ENCODE data around the gene CILP2. TPM values are rescaled to one million over a fixed set of nuclear protein-coding genes. Genes with fewer than 3 reads are reported as not detected.

Gene CILP2
- total and polyA plus RNA-seq, 2 of the 8 experiments (the other 6 are each of a cell fraction or from before 2014, with no cell fraction given): 4.4 to 5.8 TPM

GRCh38 chr19:19515642-19516519 is 22.2 kb upstream of the CILP2 start, which contains the start of gene NDUFA13 (continued):
- peak; percentile 71 for TF ChIP-seq SAP30 (IDR thresholded peaks at IDR 0.05; ENCODE audit: insufficient read depth, insufficient replicate concordance, low read length)
- TF ChIP-seq TEAD4 (IDR thresholded peaks at IDR 0.05; ENCODE audit: low read depth, low read length): peak; percentile 55; the same call in 1 of the 2 replicates
- TF ChIP-seq ATF2 (IDR thresholded peaks at IDR 0.05; ENCODE audit: low read length): no peak
- TF ChIP-seq BRCA1 (IDR thresholded peaks at IDR 0.05; ENCODE audit: low read depth, low read length): no peak
- TF ChIP-seq KDM4A (IDR thresholded peaks at IDR 0.05; ENCODE audit: low read depth, low read length, severe bottlenecking): peak; percentile 10
- peak; percentile 54 for TF ChIP-seq EGR1 (IDR thresholded peaks at IDR 0.05; ENCODE audit: borderline replicate concordance, low read depth, low read length)
- TF ChIP-seq CTCF (IDR thresholded peaks at IDR 0.05; ENCODE audit: control extremely low read depth in 1 of 3, insufficient read depth in 1 of 3, low read depth in 1 of 3, low read length in 3 of 3): peak in 2 of 3 experiments; percentile 24 to 40; a peak in 3 of 4 replicates
- peak; percentile 90 for TF ChIP-seq TBP (IDR thresholded peaks at IDR 0.05; ENCODE audit: low read depth, low read length)
- 0 out of 2 replicates have a peak, but pooled peaks have one; percentile 54 for TF ChIP-seq KDM5A (IDR thresholded peaks at IDR 0.05; ENCODE audit: low read length)
- TF ChIP-seq CHD1 (IDR thresholded peaks at IDR 0.05; ENCODE audit: low read depth, low read length): no peak
- TF ChIP-seq SIN3A (conservative IDR thresholded peaks at IDR 0.05 in 1 of 2, IDR thresholded peaks at IDR 0.05 in 1 of 2; ENCODE audit: low read depth in 1 of 2, low read length in 2 of 2): peak; percentile 58 to 96; a peak in 2 of 4 replicates
- TF ChIP-seq BCL11A (IDR thresholded peaks at IDR 0.05; ENCODE audit: low read depth in 2 of 2, low read length in 2 of 2): no peak
- TF ChIP-seq RBBP5 (IDR thresholded peaks at IDR 0.05; ENCODE audit: borderline replicate concordance, low read depth, low read length): peak; percentile 37; the same call in 1 of the 2 replicates
- TF ChIP-seq YY1 (IDR thresholded peaks at IDR 0.05; ENCODE audit: low read depth, low read length): peak; percentile 100
- TF ChIP-seq MAX (IDR thresholded peaks at IDR 0.05): peak; percentile 66; the same call in 1 of the 2 replicates
- TF ChIP-seq POLR2AphosphoS5 (IDR thresholded peaks at IDR 0.05; ENCODE audit: low read depth, low read length): peak; percentile 97
- TF ChIP-seq TAF1 (IDR thresholded peaks at IDR 0.05; ENCODE audit: low read depth, low read length): peak; percentile 92
- TF ChIP-seq ASH2L (IDR thresholded peaks at IDR 0.05; ENCODE audit: low read length): peak; percentile 87

Measured in H1 (cell line).